ENCODE results near the gene KHDRBS2. TPM values are rescaled to one million over a fixed set of nuclear protein-coding genes. Genes with fewer than 3 reads are reported as not detected.

The KHDRBS2 gene
- total RNA-seq, 1 experiment from 2014 or later, result 1.2 TPM

GRCh38 chr6:62119401-62119800 lies 166.6 kb downstream of the KHDRBS2 start:
- Mint-ChIP-seq H3K27me3 (ENCODE audit: low read depth) (no peaks in the 10 kb centered on the region), H3K36me3 (peaks cover 40% of the 10 kb centered on the region), H3K9me3 (peaks cover 61% of the 10 kb centered on the region), H3K27ac (no peak overlapping the region), H3K4me3 (no peak overlapping the region), H3K4me1 (no peaks in the 10 kb centered on the region)
- DNase-seq (ENCODE audit: low spot score), result no peak
- ATAC-seq, result no peak
- CTCF ChIA-PET, result no interaction called here
- no peak for TF ChIP-seq GRHL2 (CRISPR knock-in tag; IDR thresholded peaks at IDR 0.05; ENCODE audit: insufficient replicate concordance, severe bottlenecking)
- TF ChIP-seq RORB (CRISPR knock-in tag; IDR thresholded peaks at IDR 0.05), result no peak
- TF ChIP-seq NR2C2 (CRISPR knock-in tag; IDR thresholded peaks at IDR 0.05), result no peak
- TF ChIP-seq TCF7 (CRISPR knock-in tag; IDR thresholded peaks at IDR 0.05; ENCODE audit: low read depth), result no peak
- TF ChIP-seq PRDM15 (CRISPR knock-in tag; IDR thresholded peaks at IDR 0.05), result no peak
- no peak for TF ChIP-seq SMAD4 (CRISPR knock-in tag; IDR thresholded peaks at IDR 0.05)
- TF ChIP-seq ARID4B (CRISPR knock-in tag; IDR thresholded peaks at IDR 0.05; ENCODE audit: borderline replicate concordance), result no peak
- TF ChIP-seq TP53 (CRISPR knock-in tag; IDR thresholded peaks at IDR 0.05), result no peak
- no peak for TF ChIP-seq CREB1 (CRISPR knock-in tag; IDR thresholded peaks at IDR 0.05)
- TF ChIP-seq SMAD3 (CRISPR knock-in tag; IDR thresholded peaks at IDR 0.05; ENCODE audit: borderline replicate concordance), result no peak
- POLR2A ChIA-PET, result no interaction called here

GRCh38 chr6:62103186-62103859 lies 182.7 kb downstream of the KHDRBS2 start:
- Mint-ChIP-seq H3K27me3 (ENCODE audit: low read depth) (no peaks in the 10 kb centered on the region), H3K4me3 (no peak overlapping the region), H3K27ac (no peak overlapping the region), H3K36me3 (peaks cover 13% of the 10 kb centered on the region), H3K9me3 (peaks cover 34% of the 10 kb centered on the region), H3K4me1 (no peaks in the 10 kb centered on the region)
- no peak for ATAC-seq
- CTCF ChIA-PET, result no interaction called here
- TF ChIP-seq IRF1 (CRISPR knock-in tag; IDR thresholded peaks at IDR 0.05), result no peak
- POLR2A ChIA-PET, result no interaction called here
- DNase-seq (ENCODE audit: low spot score), result no peak

- H3K36me3 Mint-ChIP-seq, result peaks cover 10% of the 10 kb centered on the region
- DNase-seq (ENCODE audit: low spot score), result no peak
- H3K9me3 Mint-ChIP-seq, result peaks cover 40% of the 10 kb centered on the region
- H3K27me3 Mint-ChIP-seq (ENCODE audit: low read depth), result no peaks in the 10 kb centered on the region
- CTCF ChIA-PET, result no interaction called here
- no peaks in the 10 kb centered on the region for H3K4me1 Mint-ChIP-seq
- H3K4me3 Mint-ChIP-seq, result no peak overlapping the region
- no peak overlapping the region for H3K27ac Mint-ChIP-seq
- POLR2A ChIA-PET, result no interaction called here
- ATAC-seq, result no peak
- TF ChIP-seq ZNF219 (CRISPR knock-in tag; IDR thresholded peaks at IDR 0.05; ENCODE audit: borderline replicate concordance), result no peak
- TF ChIP-seq ZSCAN18 (CRISPR knock-in tag; IDR thresholded peaks at IDR 0.05), result no peak
- TF ChIP-seq ZMAT4 (CRISPR knock-in tag; IDR thresholded peaks at IDR 0.05), result no peak
- TF ChIP-seq NR3C1 (CRISPR knock-in tag; conservative IDR thresholded peaks at IDR 0.05; ENCODE audit: low read depth), result no peak
- no peak for TF ChIP-seq ZNF121 (CRISPR knock-in tag; IDR thresholded peaks at IDR 0.05)
- no peak for TF ChIP-seq HMGA2 (CRISPR knock-in tag; IDR thresholded peaks at IDR 0.05)
- no peak for TF ChIP-seq IRF1 (CRISPR knock-in tag; IDR thresholded peaks at IDR 0.05)
- no peak for TF ChIP-seq ATF2 (CRISPR knock-in tag; IDR thresholded peaks at IDR 0.05; ENCODE audit: borderline replicate concordance, low read depth)
- no peak for TF ChIP-seq SMAD4 (CRISPR knock-in tag; IDR thresholded peaks at IDR 0.05)
- TF ChIP-seq NFYB (CRISPR knock-in tag; conservative IDR thresholded peaks at IDR 0.05; ENCODE audit: low read depth), result no peak
- TF ChIP-seq NR2C2 (CRISPR knock-in tag; IDR thresholded peaks at IDR 0.05), result no peak
Measured at GRCh38 chr6:62102387-62102786, 183.6 kb downstream of the KHDRBS2 start.
